Measurements from ENCODE around the gene SEPHS2. TPM values are rescaled to one million over a fixed set of nuclear protein-coding genes. Genes with fewer than 3 reads are reported as not detected.
A peak's percentile ranks its signal among the peaks of the same experiment; 100 is the strongest.

The SEPHS2 gene
- total and polyA plus RNA-seq, 2 of the 8 experiments (the other 6 are each of a cell fraction or from before 2014, with no cell fraction given), result 28.2 to 61.8 TPM

- H3K14ac ChIP-seq (ENCODE audit: insufficient read length), result no peak overlapping the region
- H3K23ac ChIP-seq (ENCODE audit: insufficient read length), result no peak overlapping the region
- peak overlapping the region; percentile 91; the same call in 1 of the 2 replicates for H2AK5ac ChIP-seq (ENCODE audit: low read depth, low read length)
- peak overlapping the region; percentile 92 for H3K56ac ChIP-seq (replicated peaks; ENCODE audit: insufficient read length, low read depth, low read length)
- CTCF ChIA-PET (ENCODE audit: partially characterized antibody), result interaction anchor here (0.6 to 4.2 kb wide), 14 partner anchors 9 to 377 kb away, joined by 3 to 23 read pairs (median 6); partner anchors contain the start of genes DCTPP1, MYL11, TLCD3B and ZNF48
- no peak overlapping the region for H2BK120ac ChIP-seq (replicated peaks; ENCODE audit: low read depth, low read length)
- H3K4me1 ChIP-seq (replicated peaks in 1 of 4; ENCODE audit: control insufficient read depth in 3 of 4, insufficient read depth in 4 of 4, low read length in 3 of 4), result peaks cover 3 to 12% (median 4%) of the 10 kb centered on the region in 4 experiments; a peak in 6 of 7 replicates
- H3K4ac ChIP-seq (replicated peaks; ENCODE audit: insufficient read length, low read depth, low read length), result peak overlapping the region; percentile 94
- H3K4me3 ChIP-seq (ENCODE audit: extremely low read depth in 1 of 4, insufficient read depth in 2 of 4, low read depth in 3 of 4, low read length in 4 of 4), result peak overlapping the region; percentile 74 to 85 (median 81)
- peak overlapping the region; percentile 93 for H3K18ac ChIP-seq (ENCODE audit: extremely low read depth, low read length)
- peaks cover 5% of the 10 kb centered on the region; the same call in 1 of the 2 replicates for H3K79me1 ChIP-seq (ENCODE audit: low read depth, low read length)
- H4K8ac ChIP-seq (ENCODE audit: extremely low read depth, insufficient read depth, low read length), result peak overlapping the region; percentile 89
- peak overlapping the region; percentile 82 to 97 for H3K4me2 ChIP-seq (ENCODE audit: insufficient read depth in 1 of 2, low read depth in 2 of 2, low read length in 2 of 2)
- peak overlapping the region; percentile 92; the same call in 1 of the 2 replicates for H2BK5ac ChIP-seq (ENCODE audit: low read depth, low read length)
- peak overlapping the region; percentile 60; the same call in 1 of the 2 replicates for H3K27ac ChIP-seq (ENCODE audit: low read depth, low read length)
- peak overlapping the region; percentile 45 to 87 (median 78) for H3K9ac ChIP-seq (replicated peaks in 1 of 4; ENCODE audit: extremely low read depth in 1 of 4, low read depth in 3 of 4, low read length in 3 of 4)
- H3K79me2 ChIP-seq (ENCODE audit: control insufficient read depth in 1 of 2, insufficient read depth in 2 of 2, low read length in 2 of 2), result peaks cover 0 to 8% of the 10 kb centered on the region in 2 experiments; a peak in 2 of 4 replicates
- POLR2A ChIA-PET (ENCODE audit: partially characterized antibody), result interaction anchor here (0.7 to 5.1 kb wide), 23 partner anchors 9 to 204 kb away, joined by 3 to 61 read pairs (median 4); partner anchors contain the start of genes CD2BP2, SEPTIN1, ZNF48 and ZNF688
- no peaks in the 10 kb centered on the region for H3K9me3 ChIP-seq (ENCODE audit: insufficient read depth in 2 of 2, low read depth in 1 of 2, low read length in 1 of 2)
- H4K20me1 ChIP-seq (replicated peaks in 1 of 2; ENCODE audit: control insufficient read depth in 1 of 2, insufficient read depth in 2 of 2, low read length in 2 of 2), result peaks cover 0 to 16% of the 10 kb centered on the region in 2 experiments
- no peak overlapping the region for H2BK20ac ChIP-seq (ENCODE audit: low read length)
- WGBS, 2 experiments (ENCODE audit: extremely low coverage in 1 of 2, insufficient coverage in 1 of 2, insufficient read length in 1 of 2, insufficient replicate concordance in 2 of 2, low coverage in 1 of 2, low lambda C conversion rate in 2 of 2, missing lambda C conversion rate in 1 of 2), result 19% methylated on average over 15 of the region's 19 CpGs; no CpG with 5 or more reads in 1 of the 2 experiments
- FAIRE-seq (no peak), DNase-seq (ENCODE audit: low read depth in 1 of 2, low spot score in 2 of 2) (peak in 1 of 2 experiments; percentile 51)
- H3K27me3 ChIP-seq (replicated peaks in 1 of 4; ENCODE audit: control insufficient read depth in 3 of 4, extremely low read depth in 1 of 4, insufficient read depth in 3 of 4, low read length in 3 of 4), result no peaks in the 10 kb centered on the region
- peak overlapping the region; percentile 89 for H4K5ac ChIP-seq (ENCODE audit: insufficient read length, low read depth, low read length)
- H2BK15ac ChIP-seq (ENCODE audit: low read length), result no peak overlapping the region
- peak overlapping the region; percentile 93 for H4K91ac ChIP-seq (replicated peaks; ENCODE audit: insufficient read length, low read length)
- H3K36me3 ChIP-seq (ENCODE audit: control insufficient read depth in 2 of 4, insufficient read depth in 4 of 4, low read length in 3 of 4), result peaks cover 0 to 8% (median 3%) of the 10 kb centered on the region in 4 experiments; a peak in 7 of 8 replicates
- no peak overlapping the region for H2AFZ ChIP-seq (ENCODE audit: low read length)
- peaks cover 12% of the 10 kb centered on the region for H3K23me2 ChIP-seq (ENCODE audit: low read depth, low read length)
- peak overlapping the region; percentile 84; the same call in 1 of the 2 replicates for H2BK12ac ChIP-seq (ENCODE audit: low read depth, low read length)
- TF ChIP-seq YY1 (IDR thresholded peaks at IDR 0.05; ENCODE audit: low read depth, low read length) (no peak), PHF8 (conservative IDR thresholded peaks at IDR 0.05; ENCODE audit: low read depth, low read length) (no peak; the same call in 1 of the 2 replicates), BACH1 (IDR thresholded peaks at IDR 0.05; ENCODE audit: low read length) (no peak), GABPA (IDR thresholded peaks at IDR 0.05; ENCODE audit: borderline replicate concordance, insufficient read depth, low read length) (no peak), BCL11A (IDR thresholded peaks at IDR 0.05; ENCODE audit: low read depth in 2 of 2, low read length in 2 of 2) (no peak), HDAC2 (IDR thresholded peaks at IDR 0.05; ENCODE audit: borderline replicate concordance in 1 of 2, low read depth in 2 of 2, low read length in 2 of 2) (no peak), KDM1A (IDR thresholded peaks at IDR 0.05; ENCODE audit: borderline replicate concordance, low read length) (no peak), TBP (IDR thresholded peaks at IDR 0.05; ENCODE audit: low read depth, low read length) (no peak), NRF1 (IDR thresholded peaks at IDR 0.05; ENCODE audit: low read depth, low read length) (no peak), SIN3A (conservative IDR thresholded peaks at IDR 0.05 in 1 of 2, IDR thresholded peaks at IDR 0.05 in 1 of 2; ENCODE audit: low read depth in 1 of 2, low read length in 2 of 2) (no peak)
Observed at GRCh38 chr16:30407804-30408534, 37.7 kb downstream of the SEPHS2 start.
